A549 treated with CpdA at 1 μM for 4 hours (cell line): ENCODE results near the gene MAP4K4. TPM values are rescaled to one million over a fixed set of nuclear protein-coding genes. Genes with fewer than 3 reads are reported as not detected.

ENCODE experiments used
- total RNA-seq: library from RNA; stranded (reverse); fragments of 200-300 nt; extraction: Qiagen RNA extraction; gene quantifications from 5 replicates; pipeline ENCODE4 v1.2.3, GENCODE V29; 2022; ENCODE audit warnings: low read depth

MAP4K4 gene
- 60.9 to 87.2 TPM (median 73.7 TPM) in 5 replicates for total RNA-seq

GRCh38 chr2:101697124-101698013 lies at the start of gene MAP4K4:
Gene MAP4K4 (plus strand): TSS chr2:101697707. CDS start chr2:101698081, 374 bp downstream.

Other genes with a start within 250 kb of the MAP4K4 start
- not detected in 5 replicates for gene RFX8, start 222.6 kb upstream of the MAP4K4 start, total RNA-seq